ENCODE measurements around the gene TMEM163.

DNA sequence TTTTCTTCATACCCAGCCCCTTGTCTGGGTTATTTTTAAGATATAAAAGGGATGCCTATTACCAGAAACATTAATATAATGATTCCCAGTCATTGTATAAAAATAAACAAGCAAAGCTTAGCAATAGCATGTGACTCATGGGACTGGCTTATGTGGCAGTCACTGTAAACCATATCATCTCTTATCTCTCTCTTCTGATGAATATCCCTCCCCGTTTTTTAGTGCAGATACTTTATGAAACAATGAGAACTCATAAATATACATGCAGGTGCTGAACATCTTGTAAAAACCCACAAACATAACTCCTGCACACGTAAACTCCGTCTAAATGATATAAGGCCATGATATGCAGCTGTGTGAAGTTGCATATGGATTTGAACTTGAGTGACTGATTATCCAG is 310.0 kb downstream of the TMEM163 start:
- TF ChIP-seq CTCF (IDR thresholded peaks at IDR 0.05; ENCODE audit: poor library complexity): no peak
- no peak for TF ChIP-seq EZH2phosphoT487 (IDR thresholded peaks at IDR 0.05; ENCODE audit: low read depth, severe bottlenecking, unreplicated experiment)
- no peak for TF ChIP-seq EZH2 (IDR thresholded peaks at IDR 0.05; ENCODE audit: borderline replicate concordance)

Data from hepatocyte (in vitro differentiated cells).